SK-N-SH treated with all-trans-retinoic acid at 6 μM for 48 hours (cell line): ENCODE data around the gene LARGE1.

Source experiments
- ATAC-seq: fragments of 200-7000 bp; cut with Tn5 transposase; 3 replicates; pipeline ENCODE4 v1.9.1; 2020; ENCODE audit warnings: mild to moderate bottlenecking, moderate library complexity
- ARNTL ChIP-seq: fragments of 450-650 bp; formaldehyde crosslinking; IDR thresholded peaks from 2 replicates; pipeline ENCODE4 v1.5.0; 2020; ENCODE audit warnings: low read depth, mild to moderate bottlenecking, moderate library complexity, borderline replicate concordance
- BACH2 ChIP-seq: fragments of 250-450 bp; sonication (Bioruptor Pico); IDR thresholded peaks from 2 replicates; pipeline ENCODE4 v1.9.0; 2021; ENCODE audit warnings: mild to moderate bottlenecking, borderline replicate concordance
- CSDC2 ChIP-seq: fragments of 250-450 bp; sonication (Bioruptor Pico); IDR thresholded peaks from 2 replicates; pipeline ENCODE4 v1.5.0; 2020; ENCODE audit warnings: mild to moderate bottlenecking, moderate library complexity
- ESRRG ChIP-seq: fragments of 250-450 bp; sonication (Bioruptor Pico); IDR thresholded peaks from 2 replicates; pipeline ENCODE4 v1.6.1; 2021; ENCODE audit warnings: mild to moderate bottlenecking
- GLIS3 ChIP-seq: fragments of 250-450 bp; sonication (Bioruptor Pico); IDR thresholded peaks from 2 replicates; pipeline ENCODE4 v1.5.0; 2020; ENCODE audit warnings: mild to moderate bottlenecking, moderate library complexity
- ISL1 ChIP-seq: fragments of 250-450 bp; sonication (Bioruptor Pico); IDR thresholded peaks from 2 replicates; pipeline ENCODE4 v2.1.2; 2022; ENCODE audit warnings: mild to moderate bottlenecking, moderate library complexity
- OSR1 ChIP-seq: fragments of 250-450 bp; sonication (Bioruptor Pico); IDR thresholded peaks from 2 replicates; pipeline ENCODE4 v1.8.0; 2022; ENCODE audit warnings: moderate library complexity, mild to moderate bottlenecking, inconsistent platforms
- PPARA ChIP-seq: fragments of 250-450 bp; sonication (Bioruptor Pico); IDR thresholded peaks from 2 replicates; pipeline ENCODE4 v1.5.0; 2020; ENCODE audit warnings: mild to moderate bottlenecking, borderline replicate concordance
- RARB ChIP-seq: fragments of 250-450 bp; sonication (Bioruptor Pico); IDR thresholded peaks from 2 replicates; pipeline ENCODE4 v1.8.0; 2021; ENCODE audit warnings: mild to moderate bottlenecking, moderate library complexity
- SNAI2 ChIP-seq: fragments of 250-450 bp; sonication (Bioruptor Pico); IDR thresholded peaks from 2 replicates; pipeline ENCODE4 v1.5.0; 2020; ENCODE audit warnings: mild to moderate bottlenecking, moderate library complexity
- TCF4 ChIP-seq: fragments of 250-450 bp; sonication (Bioruptor Pico); IDR thresholded peaks from 2 replicates; pipeline ENCODE4 v1.8.0; 2021; ENCODE audit warnings: mild to moderate bottlenecking, moderate library complexity, borderline replicate concordance
- TOX ChIP-seq: fragments of 250-450 bp; sonication (Bioruptor Pico); IDR thresholded peaks from 2 replicates; pipeline ENCODE4 v1.8.0; 2021; ENCODE audit warnings: mild to moderate bottlenecking, moderate library complexity, borderline replicate concordance
- ZC3H10 ChIP-seq: fragments of 250-450 bp; sonication (Bioruptor Pico); IDR thresholded peaks from 2 replicates; pipeline ENCODE4 v1.5.1; 2021; ENCODE audit warnings: mild to moderate bottlenecking, moderate library complexity
- ZFP3 ChIP-seq: fragments of 250-450 bp; sonication (Bioruptor Pico); IDR thresholded peaks from 2 replicates; pipeline ENCODE4 v1.5.0; 2020; ENCODE audit warnings: mild to moderate bottlenecking, moderate library complexity
- ZFP30 ChIP-seq: fragments of 450-650 bp; formaldehyde crosslinking; IDR thresholded peaks from 2 replicates; pipeline ENCODE4 v1.5.0; 2022; ENCODE audit warnings: mild to moderate bottlenecking, moderate library complexity
- ZNF565 ChIP-seq: fragments of 450-650 bp; formaldehyde crosslinking; conservative IDR thresholded peaks from 2 replicates; pipeline ENCODE4 v1.5.0; 2020; ENCODE audit warnings: low read depth, mild to moderate bottlenecking, moderate library complexity
- ZNF70 ChIP-seq: fragments of 450-650 bp; formaldehyde crosslinking; IDR thresholded peaks from 2 replicates; pipeline ENCODE4 v1.5.0; 2020; ENCODE audit warnings: mild to moderate bottlenecking, moderate library complexity
- TF ChIP-seq, protein P1 (sequence below): fragments of 250-450 bp; sonication (Bioruptor Pico); IDR thresholded peaks from 2 replicates; pipeline ENCODE4 v1.5.0; 2020; ENCODE audit warnings: mild to moderate bottlenecking, moderate library complexity
- TF ChIP-seq, protein P2 (sequence below): fragments of 250-450 bp; sonication (Bioruptor Pico); IDR thresholded peaks from 2 replicates; pipeline ENCODE4 v1.8.0; 2020; ENCODE audit warnings: mild to moderate bottlenecking, moderate library complexity, borderline replicate concordance
- TF ChIP-seq, protein P3 (sequence below): fragments of 250-450 bp; sonication (Bioruptor Pico); IDR thresholded peaks from 2 replicates; pipeline ENCODE4 v1.8.0; 2021; ENCODE audit warnings: low read depth, mild to moderate bottlenecking, moderate library complexity, borderline replicate concordance
- TF ChIP-seq, protein P4 (sequence below): fragments of 250-450 bp; sonication (Bioruptor Pico); IDR thresholded peaks from 2 replicates; pipeline ENCODE4 v1.5.1; 2020; ENCODE audit warnings: low read depth, mild to moderate bottlenecking, moderate library complexity

LARGE1 gene

DNA sequence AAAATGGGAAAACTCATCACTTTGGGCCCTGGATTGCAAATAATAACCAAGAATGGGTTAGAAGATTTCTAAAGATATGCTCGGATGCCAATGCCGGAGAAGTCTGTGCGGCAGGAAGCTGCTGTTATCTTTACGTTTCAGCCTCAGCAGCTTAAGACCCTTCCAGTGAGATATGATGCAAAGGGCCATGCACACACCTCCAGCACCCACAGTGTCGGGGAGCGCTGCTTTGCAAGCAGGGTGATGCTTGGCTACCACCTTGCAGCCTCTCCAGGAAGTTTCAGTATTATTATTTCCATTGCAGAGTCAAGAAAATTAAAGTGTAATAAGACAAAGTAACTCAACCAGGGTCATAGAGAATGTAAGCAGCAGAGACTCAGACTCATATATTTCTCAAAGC is 37.3 kb downstream of the LARGE1 start:
- no peak for ATAC-seq
- no peak for TF ChIP-seq CSDC2 (CRISPR knock-in tag)
- no peak for TF ChIP-seq GLIS3 (CRISPR knock-in tag)
- no peak for TF ChIP-seq PPARA (CRISPR knock-in tag)
- TF ChIP-seq, protein P1, sequence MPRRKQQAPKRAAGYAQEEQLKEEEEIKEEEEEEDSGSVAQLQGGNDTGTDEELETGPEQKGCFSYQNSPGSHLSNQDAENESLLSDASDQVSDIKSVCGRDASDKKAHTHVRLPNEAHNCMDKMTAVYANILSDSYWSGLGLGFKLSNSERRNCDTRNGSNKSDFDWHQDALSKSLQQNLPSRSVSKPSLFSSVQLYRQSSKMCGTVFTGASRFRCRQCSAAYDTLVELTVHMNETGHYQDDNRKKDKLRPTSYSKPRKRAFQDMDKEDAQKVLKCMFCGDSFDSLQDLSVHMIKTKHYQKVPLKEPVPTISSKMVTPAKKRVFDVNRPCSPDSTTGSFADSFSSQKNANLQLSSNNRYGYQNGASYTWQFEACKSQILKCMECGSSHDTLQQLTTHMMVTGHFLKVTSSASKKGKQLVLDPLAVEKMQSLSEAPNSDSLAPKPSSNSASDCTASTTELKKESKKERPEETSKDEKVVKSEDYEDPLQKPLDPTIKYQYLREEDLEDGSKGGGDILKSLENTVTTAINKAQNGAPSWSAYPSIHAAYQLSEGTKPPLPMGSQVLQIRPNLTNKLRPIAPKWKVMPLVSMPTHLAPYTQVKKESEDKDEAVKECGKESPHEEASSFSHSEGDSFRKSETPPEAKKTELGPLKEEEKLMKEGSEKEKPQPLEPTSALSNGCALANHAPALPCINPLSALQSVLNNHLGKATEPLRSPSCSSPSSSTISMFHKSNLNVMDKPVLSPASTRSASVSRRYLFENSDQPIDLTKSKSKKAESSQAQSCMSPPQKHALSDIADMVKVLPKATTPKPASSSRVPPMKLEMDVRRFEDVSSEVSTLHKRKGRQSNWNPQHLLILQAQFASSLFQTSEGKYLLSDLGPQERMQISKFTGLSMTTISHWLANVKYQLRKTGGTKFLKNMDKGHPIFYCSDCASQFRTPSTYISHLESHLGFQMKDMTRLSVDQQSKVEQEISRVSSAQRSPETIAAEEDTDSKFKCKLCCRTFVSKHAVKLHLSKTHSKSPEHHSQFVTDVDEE (CRISPR knock-in tag): no peak
- TF ChIP-seq BACH2: no peak
- TF ChIP-seq, protein P2, sequence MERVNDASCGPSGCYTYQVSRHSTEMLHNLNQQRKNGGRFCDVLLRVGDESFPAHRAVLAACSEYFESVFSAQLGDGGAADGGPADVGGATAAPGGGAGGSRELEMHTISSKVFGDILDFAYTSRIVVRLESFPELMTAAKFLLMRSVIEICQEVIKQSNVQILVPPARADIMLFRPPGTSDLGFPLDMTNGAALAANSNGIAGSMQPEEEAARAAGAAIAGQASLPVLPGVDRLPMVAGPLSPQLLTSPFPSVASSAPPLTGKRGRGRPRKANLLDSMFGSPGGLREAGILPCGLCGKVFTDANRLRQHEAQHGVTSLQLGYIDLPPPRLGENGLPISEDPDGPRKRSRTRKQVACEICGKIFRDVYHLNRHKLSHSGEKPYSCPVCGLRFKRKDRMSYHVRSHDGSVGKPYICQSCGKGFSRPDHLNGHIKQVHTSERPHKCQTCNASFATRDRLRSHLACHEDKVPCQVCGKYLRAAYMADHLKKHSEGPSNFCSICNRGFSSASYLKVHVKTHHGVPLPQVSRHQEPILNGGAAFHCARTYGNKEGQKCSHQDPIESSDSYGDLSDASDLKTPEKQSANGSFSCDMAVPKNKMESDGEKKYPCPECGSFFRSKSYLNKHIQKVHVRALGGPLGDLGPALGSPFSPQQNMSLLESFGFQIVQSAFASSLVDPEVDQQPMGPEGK (CRISPR knock-in tag): no peak
- no peak for TF ChIP-seq RARB (CRISPR knock-in tag)
- TF ChIP-seq ZC3H10 (CRISPR knock-in tag): no peak
- no peak for TF ChIP-seq OSR1 (CRISPR knock-in tag)
- TF ChIP-seq ESRRG (CRISPR knock-in tag): no peak
- no peak for TF ChIP-seq ZNF565 (CRISPR knock-in tag)
- TF ChIP-seq, all 23 proteins: peak for 0

DNA sequence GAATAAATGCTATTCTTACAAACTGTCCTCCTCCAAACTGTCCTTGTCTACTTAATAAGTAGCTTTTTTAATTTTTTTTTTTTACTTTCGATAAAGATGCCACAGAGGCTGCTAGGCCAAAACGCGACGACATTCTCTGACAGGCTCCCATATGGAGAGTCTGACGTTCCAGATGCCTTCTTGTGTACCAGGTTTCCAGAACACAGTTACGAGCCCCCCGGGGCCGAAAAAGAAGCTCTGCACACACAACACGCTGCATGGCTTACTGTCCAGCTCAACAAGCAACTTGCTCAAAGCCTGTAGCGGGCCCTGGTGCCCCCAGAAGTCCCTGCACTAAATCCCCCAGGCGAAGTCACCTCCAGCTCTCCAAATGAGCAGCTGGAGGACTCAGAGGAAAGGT is 39.3 kb downstream of the LARGE1 start:
- no peak for ATAC-seq
- TF ChIP-seq SNAI2 (CRISPR knock-in tag): no peak
- TF ChIP-seq, all 23 proteins: peak for 0

DNA sequence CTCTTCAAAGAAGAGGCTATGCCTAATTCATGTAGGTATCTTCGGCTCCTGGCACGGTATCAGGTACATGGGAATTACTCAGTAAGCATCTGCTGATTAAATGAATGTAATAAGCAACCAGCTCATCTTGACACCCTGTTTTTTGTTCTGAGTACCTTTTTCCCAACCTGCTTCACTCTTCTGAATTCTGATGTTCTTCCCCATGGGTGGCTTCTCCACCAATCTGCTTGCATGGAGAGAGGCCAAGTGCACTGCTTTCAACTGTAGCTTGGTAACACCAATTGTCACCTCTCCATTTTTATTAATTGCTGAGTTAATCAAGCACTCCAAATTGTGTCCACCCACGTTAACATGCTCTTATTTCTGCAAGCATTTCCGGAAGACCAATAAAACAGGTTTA is 40.5 kb downstream of the LARGE1 start:
- no peak for ATAC-seq
- TF ChIP-seq ZNF70 (CRISPR knock-in tag) (no peak), GLIS3 (CRISPR knock-in tag) (no peak), CSDC2 (CRISPR knock-in tag) (no peak), TOX (no peak), PPARA (CRISPR knock-in tag) (no peak), ZFP3 (CRISPR knock-in tag) (no peak), ARNTL (CRISPR knock-in tag) (no peak), BACH2 (no peak), ISL1 (no peak), OSR1 (CRISPR knock-in tag) (no peak), ZFP30 (CRISPR knock-in tag) (no peak), TCF4 (CRISPR knock-in tag) (no peak), ESRRG (CRISPR knock-in tag) (no peak), ZC3H10 (CRISPR knock-in tag) (no peak)
- TF ChIP-seq, protein P3, sequence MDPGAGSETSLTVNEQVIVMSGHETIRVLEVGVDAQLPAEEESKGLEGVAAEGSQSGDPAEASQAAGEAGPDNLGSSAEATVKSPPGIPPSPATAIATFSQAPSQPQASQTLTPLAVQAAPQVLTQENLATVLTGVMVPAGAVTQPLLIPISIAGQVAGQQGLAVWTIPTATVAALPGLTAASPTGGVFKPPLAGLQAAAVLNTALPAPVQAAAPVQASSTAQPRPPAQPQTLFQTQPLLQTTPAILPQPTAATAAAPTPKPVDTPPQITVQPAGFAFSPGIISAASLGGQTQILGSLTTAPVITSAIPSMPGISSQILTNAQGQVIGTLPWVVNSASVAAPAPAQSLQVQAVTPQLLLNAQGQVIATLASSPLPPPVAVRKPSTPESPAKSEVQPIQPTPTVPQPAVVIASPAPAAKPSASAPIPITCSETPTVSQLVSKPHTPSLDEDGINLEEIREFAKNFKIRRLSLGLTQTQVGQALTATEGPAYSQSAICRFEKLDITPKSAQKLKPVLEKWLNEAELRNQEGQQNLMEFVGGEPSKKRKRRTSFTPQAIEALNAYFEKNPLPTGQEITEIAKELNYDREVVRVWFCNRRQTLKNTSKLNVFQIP (CRISPR knock-in tag): no peak
- TF ChIP-seq, protein P2 (CRISPR knock-in tag): no peak
- TF ChIP-seq, protein P4, sequence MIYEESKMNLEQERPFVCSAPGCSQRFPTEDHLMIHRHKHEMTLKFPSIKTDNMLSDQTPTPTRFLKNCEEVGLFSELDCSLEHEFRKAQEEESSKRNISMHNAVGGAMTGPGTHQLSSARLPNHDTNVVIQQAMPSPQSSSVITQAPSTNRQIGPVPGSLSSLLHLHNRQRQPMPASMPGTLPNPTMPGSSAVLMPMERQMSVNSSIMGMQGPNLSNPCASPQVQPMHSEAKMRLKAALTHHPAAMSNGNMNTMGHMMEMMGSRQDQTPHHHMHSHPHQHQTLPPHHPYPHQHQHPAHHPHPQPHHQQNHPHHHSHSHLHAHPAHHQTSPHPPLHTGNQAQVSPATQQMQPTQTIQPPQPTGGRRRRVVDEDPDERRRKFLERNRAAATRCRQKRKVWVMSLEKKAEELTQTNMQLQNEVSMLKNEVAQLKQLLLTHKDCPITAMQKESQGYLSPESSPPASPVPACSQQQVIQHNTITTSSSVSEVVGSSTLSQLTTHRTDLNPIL (CRISPR knock-in tag): no peak
- TF ChIP-seq, protein P1 (CRISPR knock-in tag): no peak
- TF ChIP-seq, all 23 proteins: peak for 0
